PFSK-1 (cell line): Measurements from ENCODE around the gene MEDAG.

Source experiments
- POLR2AphosphoS5 ChIP-seq: IDR thresholded peaks from 2 replicates; pipeline ENCODE4 v1.6.1; 2012; ENCODE audit warnings: low read depth, mild to moderate bottlenecking, control low read depth, low read length, moderate library complexity
- REST ChIP-seq, 2 experiments: IDR thresholded peaks; 2 replicates each; pipeline versions ENCODE4 v1.6.1 to v1.8.0; 2011 to 2012; ENCODE audit warnings: low read depth in 2 of 2, low read length in 2 of 2, control low read depth in 1 of 2, inconsistent platforms in 1 of 2, mild to moderate bottlenecking in 1 of 2, moderate library complexity in 1 of 2; ENCODE audit not compliant: insufficient read depth in 1 of 2

GRCh38 chr13:30857018-30857417, 49.1 kb upstream of the MEDAG start:
- TF ChIP-seq REST (IDR thresholded peaks at IDR 0.05; ENCODE audit: insufficient read depth in 1 of 2, low read depth in 2 of 2, low read length in 2 of 2) (no peak), POLR2AphosphoS5 (no peak)
